H1 (cell line): ENCODE data around the gene PDZD11. TPM values are rescaled to one million over a fixed set of nuclear protein-coding genes. Genes with fewer than 3 reads are reported as not detected.
"Not testable (repeated sequence)": the region's sequence is repeated elsewhere in the genome, so short reads cannot be mapped to it uniquely, and the experiment has no call there.

Experiments used
- CTCF ChIA-PET: fragments of 300-600 bp; sonication (Branson Sonifier 250); formaldehyde crosslinking; loops from one replicate; lab custom pipeline; 2021; ENCODE audit not compliant: partially characterized antibody; lab: Charles Lee
- POLR2A ChIA-PET: fragments of 300-600 bp; sonication (Branson Sonifier 250); formaldehyde crosslinking; loops from one replicate; lab custom pipeline; 2021; ENCODE audit warnings: inconsistent platforms; ENCODE audit not compliant: partially characterized antibody; lab: Charles Lee
- DNase-seq, 2 experiments: peaks; one replicate each; pipeline versions ENCODE4 v3.0.0 to v3.0.0-alpha.2; 2010 to 2022; ENCODE audit warnings: low spot score in 2 of 2, low read depth in 1 of 2, mixed read lengths in 1 of 2
- FAIRE-seq: peaks from 2 replicates; lab custom pipeline; 2011; peaks lifted over from hg19 to GRCh38; lab: Jason Lieb, UNC
- H2AFZ ChIP-seq: 2 replicates; pipeline ENCODE4 v1.8.1; 2012; ENCODE audit warnings: low read length, inconsistent platforms
- H2AK5ac ChIP-seq: 2 replicates; pipeline ENCODE4 v1.6.1; 2013; ENCODE audit warnings: low read depth, low read length
- H2BK120ac ChIP-seq: replicated peaks from 2 replicates; pipeline ENCODE3; 2013; ENCODE audit warnings: low read depth, low read length, inconsistent platforms
- H2BK12ac ChIP-seq: 2 replicates; pipeline ENCODE4 v1.6.1; 2013; ENCODE audit warnings: low read depth, low read length
- H2BK15ac ChIP-seq: 2 replicates; pipeline ENCODE4 v1.6.1; 2013; ENCODE audit warnings: low read length
- H2BK20ac ChIP-seq: 2 replicates; pipeline ENCODE4 v1.6.1; 2013; ENCODE audit warnings: low read length
- H2BK5ac ChIP-seq: 2 replicates; pipeline ENCODE4 v1.6.1; 2013; ENCODE audit warnings: low read depth, low read length
- H3K14ac ChIP-seq: 2 replicates; pipeline ENCODE4 v1.6.1; 2013; ENCODE audit warnings: inconsistent platforms; ENCODE audit not compliant: insufficient read length
- H3K18ac ChIP-seq: 2 replicates; pipeline ENCODE4 v1.6.1; 2013; ENCODE audit warnings: low read length; ENCODE audit errors: extremely low read depth
- H3K23ac ChIP-seq: 2 replicates; pipeline ENCODE4 v1.6.1; 2013; ENCODE audit warnings: inconsistent platforms; ENCODE audit not compliant: insufficient read length
- H3K23me2 ChIP-seq: 2 replicates; pipeline ENCODE4 v1.6.1; 2013; ENCODE audit warnings: low read depth, low read length
- H3K27ac ChIP-seq: 2 replicates; pipeline ENCODE4 v1.6.1; 2011; ENCODE audit warnings: low read depth, low read length, inconsistent platforms
- H3K27me3 ChIP-seq, 4 experiments: replicated peaks in 1 of 4; 1 replicate in 1 of 4; 2 replicates in 3 of 4; pipeline versions ENCODE4 v1.6.1 to v1.8.1; 2011 to 2013; ENCODE audit warnings: low read length in 3 of 4, mild to moderate bottlenecking in 3 of 4, inconsistent platforms in 2 of 4, mixed read lengths in 2 of 4, moderate library complexity in 1 of 4; ENCODE audit not compliant: control insufficient read depth in 3 of 4, insufficient read depth in 3 of 4; ENCODE audit errors: extremely low read depth in 1 of 4
- H3K36me3 ChIP-seq, 4 experiments: 2 replicates each; pipeline versions ENCODE4 v1.6.1 to v1.8.1; 2011 to 2013; ENCODE audit warnings: mild to moderate bottlenecking in 4 of 4, low read length in 3 of 4, moderate library complexity in 2 of 4, control low read depth in 1 of 4, inconsistent platforms in 1 of 4; ENCODE audit not compliant: insufficient read depth in 4 of 4, control insufficient read depth in 2 of 4
- H3K4ac ChIP-seq: replicated peaks from 2 replicates; pipeline ENCODE3; 2013; ENCODE audit warnings: low read length, low read depth, mixed read lengths, inconsistent platforms; ENCODE audit not compliant: insufficient read length
- H3K4me1 ChIP-seq, 4 experiments: replicated peaks in 1 of 4; 1 replicate in 1 of 4; 2 replicates in 3 of 4; pipeline versions ENCODE4 v1.6.1 to v1.8.1; 2011 to 2013; ENCODE audit warnings: low read length in 3 of 4, inconsistent platforms in 2 of 4, mixed read lengths in 1 of 4; ENCODE audit not compliant: insufficient read depth in 4 of 4, control insufficient read depth in 3 of 4
- H3K4me2 ChIP-seq, 2 experiments: 2 replicates each; pipeline versions ENCODE4 v1.6.1 to v1.8.1; 2011 to 2013; ENCODE audit warnings: low read depth in 2 of 2, low read length in 2 of 2, control low read depth in 1 of 2, inconsistent platforms in 1 of 2, mild to moderate bottlenecking in 1 of 2; ENCODE audit not compliant: insufficient read depth in 1 of 2
- H3K4me3 ChIP-seq, 4 experiments: fragments of 200-600, 300-600 bp in 1 of 4; sonication (generic), shearing (Covaris generic), sonication (Bioruptor Twin) in 1 of 4; 2 replicates each; pipeline versions ENCODE4 v1.5.1 to v1.8.1; 2011 to 2016; ENCODE audit warnings: low read length in 4 of 4, low read depth in 3 of 4, control low read depth in 2 of 4, inconsistent platforms in 2 of 4, mild to moderate bottlenecking in 2 of 4, mixed read lengths in 1 of 4, moderate library complexity in 1 of 4; ENCODE audit not compliant: insufficient read depth in 2 of 4; ENCODE audit errors: extremely low read depth in 1 of 4
- H3K56ac ChIP-seq: replicated peaks from 2 replicates; pipeline ENCODE3; 2013; ENCODE audit warnings: low read depth, mild to moderate bottlenecking, mixed read lengths, low read length, inconsistent platforms; ENCODE audit not compliant: insufficient read length
- H3K79me1 ChIP-seq: 2 replicates; pipeline ENCODE4 v1.6.1; 2013; ENCODE audit warnings: low read depth, low read length, control low read depth
- H3K79me2 ChIP-seq, 2 experiments: 2 replicates each; pipeline versions ENCODE4 v1.6.1 to v1.8.1; 2012 to 2013; ENCODE audit warnings: low read length in 2 of 2, mild to moderate bottlenecking in 2 of 2, inconsistent platforms in 1 of 2; ENCODE audit not compliant: insufficient read depth in 2 of 2, control insufficient read depth in 1 of 2
- H3K9ac ChIP-seq, 4 experiments: replicated peaks in 1 of 4; 1 replicate in 1 of 4; 2 replicates in 3 of 4; pipeline versions ENCODE4 v1.6.1 to v1.8.1; 2011 to 2013; ENCODE audit warnings: low read depth in 3 of 4, low read length in 3 of 4, control low read depth in 2 of 4, mild to moderate bottlenecking in 2 of 4, moderate library complexity in 2 of 4, inconsistent platforms in 1 of 4; ENCODE audit errors: extremely low read depth in 1 of 4
- H3K9me3 ChIP-seq, 2 experiments: 2 replicates each; pipeline versions ENCODE4 v1.6.1 to v1.8.1; 2012 to 2013; ENCODE audit warnings: mild to moderate bottlenecking in 2 of 2, moderate library complexity in 2 of 2, control low read depth in 1 of 2, inconsistent platforms in 1 of 2, low read depth in 1 of 2, low read length in 1 of 2, mixed read lengths in 1 of 2; ENCODE audit not compliant: insufficient read depth in 2 of 2
- H4K20me1 ChIP-seq, 2 experiments: replicated peaks in 1 of 2; 2 replicates each; pipeline versions ENCODE3 to v1.8.1; 2011 to 2013; ENCODE audit warnings: inconsistent platforms in 2 of 2, low read length in 2 of 2, mild to moderate bottlenecking in 1 of 2; ENCODE audit not compliant: insufficient read depth in 2 of 2, control insufficient read depth in 1 of 2
- H4K5ac ChIP-seq: 2 replicates; pipeline ENCODE4 v1.6.1; 2013; ENCODE audit warnings: low read length, low read depth, mixed read lengths, inconsistent platforms; ENCODE audit not compliant: insufficient read length
- H4K8ac ChIP-seq: 2 replicates; pipeline ENCODE4 v1.8.0; 2013; ENCODE audit warnings: mild to moderate bottlenecking, moderate library complexity, low read length, inconsistent platforms; ENCODE audit not compliant: insufficient read depth; ENCODE audit errors: extremely low read depth
- H4K91ac ChIP-seq: replicated peaks from 2 replicates; pipeline ENCODE3; 2013; ENCODE audit warnings: low read length, mixed read lengths, inconsistent platforms; ENCODE audit not compliant: insufficient read length
- EZH2 ChIP-seq: fragments of 200-600 bp; sonication (generic); IDR thresholded peaks from 2 replicates; pipeline ENCODE4 v1.7.1; 2012; ENCODE audit warnings: low read depth, mild to moderate bottlenecking, moderate library complexity, low read length, inconsistent platforms; ENCODE audit not compliant: severe bottlenecking
- WGBS, 2 experiments: shearing (Covaris generic) in 1 of 2; methylation state at CpG; one replicate each; pipeline versions ENCODE4 v1.1.6 to v1.1.7; 2013 to 2015; ENCODE audit warnings: low lambda C conversion rate in 2 of 2, mixed read lengths in 2 of 2, inconsistent platforms in 1 of 2, low coverage in 1 of 2, missing lambda C conversion rate in 1 of 2; ENCODE audit not compliant: insufficient replicate concordance in 2 of 2, insufficient coverage in 1 of 2, insufficient read length in 1 of 2; ENCODE audit errors: extremely low coverage in 1 of 2, missing lambda C conversion rate in 1 of 2; 5-methylcytosine and 5-hydroxymethylcytosine counted together
- polyA plus RNA-seq, 7 experiments: library from polyadenylated mRNA; depleted of rRNA in 3 of 7; stranded (reverse) in 5 of 7; unstranded in 2 of 7; fragments of >200 nt in 5 of 7; fragments of 200-250 nt in 2 of 7; gene quantifications; 1 replicate in 5 of 7; 2 replicates in 1 of 7; 4 replicates in 1 of 7; pipeline versions ENCODE4 v1.2.1 to v1.2.3, GENCODE V29; 2011 to 2013; ENCODE audit warnings: missing spikeins in 2 of 7, mixed read lengths in 2 of 7
- total RNA-seq: library from RNA; stranded (reverse); fragmentation: NEBNext Ultra II Directional; extraction: Animal tissue kit (Norgen Biotek cat#: 25700); gene quantifications from 2 replicates; pipeline ENCODE4 v1.2.1, GENCODE V29; 2021

The PDZD11 gene
- total and polyA plus RNA-seq, 2 of the 8 experiments (the other 6 are each of a cell fraction or from before 2014, with no cell fraction given): 31.5 to 55.9 TPM

- TF ChIP-seq EZH2: no peak
- TF ChIP-seq, all 59 proteins: peak for 0
Observed at GRCh38 chrX:70244881-70245280, 44.8 kb downstream of the PDZD11 start (continued).

GRCh38 chrX:70243601-70244000, 46.1 kb downstream of the PDZD11 start:
- POLR2A ChIA-PET, H3K18ac ChIP-seq, H4K20me1 ChIP-seq, FAIRE-seq, H3K4ac ChIP-seq, H2AK5ac ChIP-seq, H4K91ac ChIP-seq, H2AFZ ChIP-seq, H3K23me2 ChIP-seq, H3K4me2 ChIP-seq, H2BK120ac ChIP-seq, H3K27me3 ChIP-seq, H2BK20ac ChIP-seq, H4K5ac ChIP-seq, H3K4me3 ChIP-seq, CTCF ChIA-PET, H4K8ac ChIP-seq, H3K14ac ChIP-seq, H3K79me2 ChIP-seq, H3K36me3 ChIP-seq, H2BK15ac ChIP-seq, H3K9me3 ChIP-seq, H3K9ac ChIP-seq, H3K27ac ChIP-seq, H2BK12ac ChIP-seq, DNase-seq, H2BK5ac ChIP-seq, H3K23ac ChIP-seq, H3K4me1 ChIP-seq, H3K79me1 ChIP-seq, H3K56ac ChIP-seq: not testable (repeated sequence)
- 57% methylated on average over 1 of the region's 5 CpGs; no CpG with 5 or more reads in 1 of the 2 experiments for WGBS, 2 experiments
